ENCODE data around the gene SPZ1.
"Not testable (repeated sequence)": the region's sequence is repeated elsewhere in the genome, so short reads cannot be mapped to it uniquely, and the experiment has no call there.

DNA sequence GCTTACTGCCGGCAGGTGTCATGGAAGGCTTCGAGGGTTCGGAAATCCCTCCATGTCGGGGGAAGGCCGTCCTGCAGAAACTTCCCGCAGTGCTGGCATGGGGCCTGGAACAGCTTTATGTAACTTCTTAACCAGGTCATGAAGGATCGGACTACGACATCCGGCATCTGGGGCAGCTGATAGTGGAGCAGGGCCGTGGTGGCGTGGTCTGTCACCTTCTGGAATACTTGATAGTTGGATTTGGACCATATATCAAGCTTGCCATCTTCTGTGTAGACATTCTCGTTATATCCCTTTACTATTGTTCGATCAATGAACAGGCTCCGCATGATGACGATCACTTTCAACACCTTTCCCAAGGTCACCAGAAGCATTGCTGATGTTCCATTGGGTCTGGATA is 31.2 kb downstream of the SPZ1 start:
- TF ChIP-seq, protein P1, sequence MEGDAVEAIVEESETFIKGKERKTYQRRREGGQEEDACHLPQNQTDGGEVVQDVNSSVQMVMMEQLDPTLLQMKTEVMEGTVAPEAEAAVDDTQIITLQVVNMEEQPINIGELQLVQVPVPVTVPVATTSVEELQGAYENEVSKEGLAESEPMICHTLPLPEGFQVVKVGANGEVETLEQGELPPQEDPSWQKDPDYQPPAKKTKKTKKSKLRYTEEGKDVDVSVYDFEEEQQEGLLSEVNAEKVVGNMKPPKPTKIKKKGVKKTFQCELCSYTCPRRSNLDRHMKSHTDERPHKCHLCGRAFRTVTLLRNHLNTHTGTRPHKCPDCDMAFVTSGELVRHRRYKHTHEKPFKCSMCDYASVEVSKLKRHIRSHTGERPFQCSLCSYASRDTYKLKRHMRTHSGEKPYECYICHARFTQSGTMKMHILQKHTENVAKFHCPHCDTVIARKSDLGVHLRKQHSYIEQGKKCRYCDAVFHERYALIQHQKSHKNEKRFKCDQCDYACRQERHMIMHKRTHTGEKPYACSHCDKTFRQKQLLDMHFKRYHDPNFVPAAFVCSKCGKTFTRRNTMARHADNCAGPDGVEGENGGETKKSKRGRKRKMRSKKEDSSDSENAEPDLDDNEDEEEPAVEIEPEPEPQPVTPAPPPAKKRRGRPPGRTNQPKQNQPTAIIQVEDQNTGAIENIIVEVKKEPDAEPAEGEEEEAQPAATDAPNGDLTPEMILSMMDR (IDR thresholded peaks at IDR 0.05) = not testable (repeated sequence)
- TF ChIP-seq GATA3 (IDR thresholded peaks at IDR 0.05; ENCODE audit: borderline replicate concordance); HDAC2 (IDR thresholded peaks at IDR 0.05): not testable (repeated sequence)

Measured in A549 (cell line).